Measurements from ENCODE around the gene TTC3. TPM values are rescaled to one million over a fixed set of nuclear protein-coding genes. Genes with fewer than 3 reads are reported as not detected.

TTC3 gene
- total RNA-seq, 1 experiment from 2014 or later, result 71.5 TPM

GRCh38 chr21:37118187-37118826 lies 45.3 kb downstream of the TTC3 start:
- H3K27me3 ChIP-seq (ENCODE audit: insufficient read depth, low read length), result no peaks in the 10 kb centered on the region
- peaks cover 4% of the 10 kb centered on the region; the same call in 1 of the 2 replicates for H3K79me2 ChIP-seq (ENCODE audit: insufficient read depth, low read length)
- no peak overlapping the region for H3K27ac ChIP-seq (ENCODE audit: low read depth, low read length)
- ChIA-PET RAD21 (ENCODE audit: low non-redundant PET in 1 of 2, low total read pairs in 2 of 2, uncharacterized antibody in 2 of 2, unreplicated experiment in 2 of 2) (no interaction called here), POLR2A (no interaction called here), CTCF (no interaction called here)
- no peaks in the 10 kb centered on the region for H3K9me3 ChIP-seq (ENCODE audit: control insufficient read depth in 1 of 2, insufficient read depth in 1 of 2, low read depth in 1 of 2, low read length in 2 of 2)
- H2AFZ ChIP-seq (ENCODE audit: low read depth, low read length, poor library complexity, severe bottlenecking), result no peak overlapping the region
- H3K4me1 ChIP-seq (ENCODE audit: control insufficient read depth in 1 of 2, insufficient read depth in 2 of 2, low read length in 2 of 2), result peaks cover 0 to 12% of the 10 kb centered on the region in 2 experiments; a peak in 2 of 4 replicates
- no peaks in the 10 kb centered on the region for H3K9me2 ChIP-seq (ENCODE audit: insufficient read depth)
- H3K4me3 ChIP-seq (replicated peaks in 1 of 2; ENCODE audit: low read depth in 1 of 2, low read length in 2 of 2), result no peak overlapping the region
- H3K9ac ChIP-seq (ENCODE audit: low read length), result no peak overlapping the region
- intact Hi-C loops (cut with micrococcal nuclease), result no loop called here
- no peak for ATAC-seq
- peaks cover 3% of the 10 kb centered on the region; the same call in 1 of the 2 replicates for H4K20me1 ChIP-seq (ENCODE audit: insufficient read depth)
- TF ChIP-seq ZNF274 (IDR thresholded peaks at IDR 0.05; ENCODE audit: low read depth, low read length) (no peak), SIN3A (IDR thresholded peaks at IDR 0.05; ENCODE audit: low read depth) (no peak)
- no peak overlapping the region for H3K4me2 ChIP-seq (ENCODE audit: low read length)
- no TSS peak for BruUV-seq (replicated peaks)
- DNase-seq (ENCODE audit: low read depth, low spot score), result no peak
- H3K36me3 ChIP-seq (ENCODE audit: control insufficient read depth in 1 of 2, insufficient read depth in 2 of 2, low read length in 2 of 2), result peaks cover 6 to 8% of the 10 kb centered on the region in 2 experiments; a peak in 3 of 4 replicates

GRCh38 chr21:37119421-37120218 lies 46.6 kb downstream of the TTC3 start:
- H3K9me3 ChIP-seq (ENCODE audit: control insufficient read depth in 1 of 2, insufficient read depth in 1 of 2, low read depth in 1 of 2, low read length in 2 of 2), result no peaks in the 10 kb centered on the region
- ChIA-PET CTCF (no interaction called here), RAD21 (ENCODE audit: low non-redundant PET in 1 of 2, low total read pairs in 2 of 2, uncharacterized antibody in 2 of 2, unreplicated experiment in 2 of 2) (no interaction called here), POLR2A (no interaction called here)
- H3K79me2 ChIP-seq (ENCODE audit: insufficient read depth, low read length), result peaks cover 4% of the 10 kb centered on the region; the same call in 1 of the 2 replicates
- no peak overlapping the region for H3K9ac ChIP-seq (ENCODE audit: low read length)
- H3K4me3 ChIP-seq (replicated peaks in 1 of 2; ENCODE audit: low read depth in 1 of 2, low read length in 2 of 2), result no peak overlapping the region
- H3K4me1 ChIP-seq (ENCODE audit: control insufficient read depth in 1 of 2, insufficient read depth in 2 of 2, low read length in 2 of 2), result peaks cover 0 to 12% of the 10 kb centered on the region in 2 experiments; a peak in 2 of 4 replicates
- H3K27ac ChIP-seq (ENCODE audit: low read depth, low read length), result no peak overlapping the region
- peaks cover 6 to 11% of the 10 kb centered on the region in 2 experiments; a peak in 3 of 4 replicates for H3K36me3 ChIP-seq (ENCODE audit: control insufficient read depth in 1 of 2, insufficient read depth in 2 of 2, low read length in 2 of 2)
- no peak overlapping the region for H2AFZ ChIP-seq (ENCODE audit: low read depth, low read length, poor library complexity, severe bottlenecking)
- peaks cover 3% of the 10 kb centered on the region; the same call in 1 of the 2 replicates for H4K20me1 ChIP-seq (ENCODE audit: insufficient read depth)
- intact Hi-C loops (cut with micrococcal nuclease), result no loop called here
- no peak overlapping the region for H3K4me2 ChIP-seq (ENCODE audit: low read length)
- DNase-seq (ENCODE audit: low read depth, low spot score) (no peak), ATAC-seq (peak; percentile 36; the same call in 1 of the 2 replicates)
- no peaks in the 10 kb centered on the region for H3K27me3 ChIP-seq (ENCODE audit: insufficient read depth, low read length)
- TF ChIP-seq ELF1 (IDR thresholded peaks at IDR 0.05; ENCODE audit: borderline replicate concordance, low read depth) (no peak), CTCF (IDR thresholded peaks at IDR 0.05 in 2 of 3, conservative IDR thresholded peaks at IDR 0.05 in 1 of 3; ENCODE audit: borderline replicate concordance in 1 of 3, insufficient read depth in 1 of 3, low read depth in 2 of 3, low read length in 2 of 3) (0 out of 6 replicates have a peak, but pooled peaks of 1 of the 3 experiments have one; percentile 13), ATF3 (IDR thresholded peaks at IDR 0.05) (no peak), EZH2phosphoT487 (IDR thresholded peaks at IDR 0.05; ENCODE audit: borderline replicate concordance) (no peak), POLR2AphosphoS5 (IDR thresholded peaks at IDR 0.05; ENCODE audit: low read depth, low read length) (no peak), REST (IDR thresholded peaks at IDR 0.05; ENCODE audit: low read depth) (no peak)
- H3K9me2 ChIP-seq (ENCODE audit: insufficient read depth), result no peaks in the 10 kb centered on the region
- no TSS peak for BruUV-seq (replicated peaks)

Measured in HCT116 (cell line).